NCI-H187 treated with DMSO at 0.1 percent for 48 hours (cell line): ENCODE measurements around the gene HPCAL4.

Experiments
- DNase-seq: peaks from one replicate; lab custom pipeline; 2025; lab: John Stamatoyannopoulos, UW

HPCAL4 gene

GRCh38 chr1:39676948-39677548 lies 14.2 kb downstream of the HPCAL4 start:
- no peak for DNase-seq

DNA sequence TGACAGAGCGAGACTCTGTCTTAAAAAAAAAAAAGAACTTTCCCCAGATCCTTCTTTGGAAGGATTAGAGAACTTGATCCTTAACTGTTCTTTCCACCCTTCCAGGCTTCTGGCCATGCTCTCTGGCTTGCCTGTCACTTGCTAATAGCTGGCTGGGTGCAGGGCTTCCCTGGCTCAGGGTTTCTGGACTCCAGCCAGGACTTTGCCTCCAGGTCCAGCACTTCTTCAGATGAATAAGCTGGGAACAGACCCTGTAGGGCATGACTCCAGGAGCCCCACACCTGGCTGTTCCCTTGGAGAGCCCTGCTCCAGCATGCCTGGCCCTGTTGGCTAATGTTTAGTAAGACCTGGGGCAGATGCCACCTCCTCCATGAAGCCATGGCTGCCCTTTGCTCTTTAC lies 16.0 kb downstream of the HPCAL4 start:
- DNase-seq, result no peak

- DNase-seq, result no peak
Observed at GRCh38 chr1:39673215-39673614, 18.0 kb downstream of the HPCAL4 start.

GRCh38 chr1:39672551-39672947 lies 18.7 kb downstream of the HPCAL4 start:
- no peak for DNase-seq

- no peak for DNase-seq
Observed at GRCh38 chr1:39671793-39672550, 19.3 kb downstream of the HPCAL4 start, which contains the start of gene NT5C1A. Gene NT5C1A (minus strand): TSS chr1:39672107. CDS start chr1:39672038, 69 bp downstream.

- DNase-seq, result no peak
Observed at GRCh38 chr1:39671433-39671792, 19.8 kb downstream of the HPCAL4 start.

- no peak for DNase-seq
Observed at GRCh38 chr1:39670689-39671088, 20.5 kb downstream of the HPCAL4 start.

GRCh38 chr1:39668894-39669293 lies 22.3 kb downstream of the HPCAL4 start:
- DNase-seq, result no peak

GRCh38 chr1:39668111-39668510 lies 23.1 kb downstream of the HPCAL4 start:
- DNase-seq, result no peak

DNA sequence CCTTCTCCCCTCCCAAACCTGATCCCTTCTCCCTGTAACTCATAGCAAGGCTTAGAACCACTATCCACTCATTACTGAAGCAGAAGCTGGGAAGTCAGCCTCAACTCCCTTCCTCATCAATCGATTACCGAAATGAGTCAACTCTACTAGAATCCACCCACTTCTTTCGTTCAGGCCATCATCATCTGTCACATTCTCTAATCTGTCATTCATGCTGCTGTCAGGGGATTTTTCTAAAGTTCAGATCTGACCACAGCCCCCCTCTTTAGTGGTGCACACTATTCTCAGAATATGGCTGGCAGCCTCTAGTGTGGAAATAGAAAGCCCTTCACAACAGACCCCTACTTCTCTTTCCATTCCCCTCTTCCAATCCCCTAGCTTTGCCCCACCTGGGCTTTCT lies 24.5 kb downstream of the HPCAL4 start:
- no peak for DNase-seq

DNA sequence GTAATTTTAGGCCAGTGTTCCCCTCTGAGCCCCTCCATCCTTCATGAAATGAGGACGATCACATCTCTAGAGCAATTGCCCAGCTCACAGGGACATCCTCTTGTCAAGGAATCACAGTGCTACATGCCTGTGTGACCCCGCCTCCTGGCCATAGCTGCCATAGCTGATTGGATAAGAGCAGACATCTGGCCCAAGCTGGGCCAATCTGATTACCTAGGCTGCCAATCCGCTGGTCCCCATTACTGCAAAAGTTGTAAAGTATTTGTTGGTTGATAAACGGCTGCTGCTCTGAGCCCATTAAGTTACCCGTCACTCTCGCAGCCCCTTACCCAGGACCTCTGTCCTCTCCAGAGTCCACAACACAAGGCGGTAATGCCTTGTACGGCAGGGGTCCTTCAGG lies 27.7 kb downstream of the HPCAL4 start:
- no peak for DNase-seq

DNA sequence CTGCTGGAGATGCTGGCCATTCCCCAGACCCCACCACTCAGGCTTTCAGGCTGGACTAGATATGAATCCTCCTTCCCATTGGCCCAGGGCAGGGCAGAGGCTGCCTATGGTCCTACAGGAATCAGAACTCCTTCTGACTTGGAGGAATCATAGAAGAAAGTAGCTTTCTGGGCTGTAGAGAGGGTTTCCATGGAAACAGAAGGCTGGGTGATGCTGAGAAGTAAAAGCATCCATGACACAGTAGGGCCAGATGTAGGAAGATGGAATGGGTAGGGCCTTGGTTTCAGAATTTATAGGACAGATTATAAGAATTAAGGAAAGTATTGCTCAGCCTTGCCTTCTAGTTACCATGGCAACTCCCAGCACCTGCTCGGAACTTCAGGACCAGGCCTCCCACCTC lies 28.4 kb downstream of the HPCAL4 start:
- no peak for DNase-seq

DNA sequence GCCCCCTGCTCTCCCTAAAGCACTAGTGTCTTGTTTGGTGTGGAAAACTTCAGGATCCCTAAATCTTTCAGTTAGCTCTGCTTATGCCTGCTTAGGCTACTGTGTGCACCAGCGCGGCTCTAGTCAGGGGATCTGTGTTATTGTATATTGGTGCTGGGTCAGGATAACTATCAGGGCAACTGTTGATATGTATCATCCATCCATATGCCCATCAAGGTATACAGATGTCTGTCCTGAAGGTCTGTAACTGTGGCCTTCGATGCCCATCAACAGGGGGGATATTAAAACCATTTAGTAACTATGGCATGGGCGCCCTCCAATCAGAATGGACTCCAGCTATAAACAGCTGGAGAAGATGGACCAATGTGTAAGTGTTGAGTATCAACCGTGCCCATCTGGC lies 31.7 kb downstream of the HPCAL4 start:
- DNase-seq, result no peak

DNA sequence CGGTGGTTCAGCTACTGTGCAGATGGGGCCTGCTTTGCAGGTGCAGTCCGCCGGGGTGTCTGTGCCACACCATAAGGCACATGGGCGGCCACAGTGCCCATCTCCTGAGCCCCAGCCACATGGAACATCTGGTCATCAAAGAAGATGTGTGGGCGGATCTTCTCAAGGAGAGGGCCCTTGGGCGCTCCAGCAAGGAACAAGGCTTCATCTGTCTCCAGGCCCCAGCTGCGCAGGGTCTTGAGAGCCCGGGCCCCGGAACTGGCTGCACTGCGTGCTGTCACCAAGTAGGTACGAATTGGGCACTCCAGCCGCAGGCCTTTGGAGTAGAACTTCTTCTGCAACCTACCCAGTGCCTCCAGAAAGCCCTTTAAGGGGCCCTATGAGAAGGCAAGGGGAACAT lies 32.1 kb downstream of the HPCAL4 start:
- no peak for DNase-seq

GRCh38 chr1:39657923-39658485 lies 33.2 kb downstream of the HPCAL4 start:
- peak; percentile 9 for DNase-seq

- no peak for DNase-seq
Observed at GRCh38 chr1:39657402-39657801, 33.8 kb downstream of the HPCAL4 start.

- no peak for DNase-seq
Observed at GRCh38 chr1:39656391-39656790, 34.8 kb downstream of the HPCAL4 start.

DNA sequence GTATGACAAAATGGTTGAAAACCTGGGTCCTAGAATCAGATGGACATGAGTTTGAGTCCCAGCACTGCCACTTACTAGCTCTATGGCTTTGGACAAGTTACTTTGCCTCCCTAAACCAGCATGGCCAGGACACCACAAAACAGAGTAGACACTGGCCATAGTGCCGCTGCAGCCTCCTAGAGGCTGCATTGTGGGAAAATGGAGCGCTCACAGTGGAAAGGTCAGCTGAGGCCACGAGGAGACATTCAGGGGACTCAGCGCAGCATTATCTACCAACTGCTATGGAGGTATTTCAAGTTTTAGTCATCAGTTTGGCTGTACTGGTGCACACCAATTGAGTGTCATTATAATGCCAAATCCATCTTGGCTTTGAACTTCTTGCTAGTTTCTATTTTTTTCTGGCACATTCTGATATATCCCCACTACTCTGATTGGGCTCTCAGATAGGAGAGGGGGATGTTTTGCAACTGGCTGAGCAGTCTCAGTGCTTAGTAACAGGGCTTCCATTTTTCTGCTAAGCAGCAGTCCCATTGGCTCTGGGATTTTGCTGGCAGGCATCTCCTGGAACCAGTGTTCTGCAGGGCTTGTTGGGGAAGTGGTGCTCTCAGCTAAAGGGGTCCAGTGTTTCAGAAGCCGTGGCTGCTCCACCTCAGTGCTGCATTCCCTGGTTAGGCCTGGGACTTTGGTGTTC lies 35.5 kb downstream of the HPCAL4 start:
- DNase-seq, result no peak

- DNase-seq, result no peak
Observed at GRCh38 chr1:39654291-39654690, 36.9 kb downstream of the HPCAL4 start.

- no peak for DNase-seq
Observed at GRCh38 chr1:39653546-39654031, 37.6 kb downstream of the HPCAL4 start.

DNA sequence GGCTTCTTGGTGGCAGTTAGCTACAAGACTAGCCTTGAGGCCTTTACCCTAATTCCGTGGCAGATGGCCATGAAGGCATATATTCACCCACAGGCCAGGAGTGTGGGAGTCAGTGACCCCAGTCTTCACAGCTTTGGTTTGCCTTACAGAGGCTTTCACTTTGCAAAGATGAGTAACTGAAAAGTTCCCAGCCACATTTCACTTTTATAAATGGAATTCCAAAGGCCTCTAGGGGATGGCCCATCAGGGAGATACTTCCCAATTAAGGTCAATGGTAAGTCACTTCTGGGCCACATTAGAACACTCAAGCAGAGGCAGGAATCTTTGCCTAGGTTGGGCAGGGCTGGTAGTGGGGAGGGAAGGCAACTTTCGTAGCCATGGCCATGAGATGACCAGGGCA lies 38.7 kb downstream of the HPCAL4 start:
- no peak for DNase-seq

GRCh38 chr1:39652105-39652504 lies 39.1 kb downstream of the HPCAL4 start:
- no peak for DNase-seq

- DNase-seq, result no peak
Observed at GRCh38 chr1:39650431-39650830, 40.8 kb downstream of the HPCAL4 start.
